ENCODE results near the gene RELN.

The RELN gene

GRCh38 chr7:103865442-103865841 is 124.0 kb downstream of the RELN start:
- WGBS, 2 experiments = 91% methylated on average over 4 to 5 of the region's 5 CpGs
- Histone ChIP-seq H3K4me3 (ENCODE audit: insufficient read depth, low read depth, low read length) (no peak overlapping the region), H3K4me1 (ENCODE audit: control insufficient read depth, insufficient read depth, low read length) (no peaks in the 10 kb centered on the region)

GRCh38 chr7:103862302-103863035 is 127.0 kb downstream of the RELN start:
- Histone ChIP-seq H3K9me3 (ENCODE audit: control insufficient read depth, low read length) (no peaks in the 10 kb centered on the region), H3K36me3 (ENCODE audit: control insufficient read depth, insufficient read depth, low read length) (no peaks in the 10 kb centered on the region), H3K4me3 (ENCODE audit: insufficient read depth, low read depth, low read length) (no peak overlapping the region), H3K27me3 (ENCODE audit: control insufficient read depth, insufficient read depth, low read length, poor library complexity, severe bottlenecking) (no peaks in the 10 kb centered on the region), H3K27ac (ENCODE audit: insufficient read depth, low read depth, low read length, poor library complexity, severe bottlenecking) (no peak overlapping the region), H3K4me1 (ENCODE audit: control insufficient read depth, insufficient read depth, low read length) (no peaks in the 10 kb centered on the region)
- 88 to 89% methylated on average over 4 of the region's 4 CpGs for WGBS, 2 experiments

More at GRCh38 chr7:103865442-103865841, 124.0 kb downstream of the RELN start:
- H3K27ac ChIP-seq (ENCODE audit: insufficient read depth, low read depth, low read length, poor library complexity, severe bottlenecking) = no peak overlapping the region
- H3K36me3 ChIP-seq (ENCODE audit: control insufficient read depth, insufficient read depth, low read length) = no peaks in the 10 kb centered on the region
- no peaks in the 10 kb centered on the region for H3K9me3 ChIP-seq (ENCODE audit: control insufficient read depth, low read length)
- H3K27me3 ChIP-seq (ENCODE audit: control insufficient read depth, insufficient read depth, low read length, poor library complexity, severe bottlenecking) = no peaks in the 10 kb centered on the region

- H3K4me3 ChIP-seq (ENCODE audit: insufficient read depth, low read depth, low read length) = no peak overlapping the region
- no peak overlapping the region for H3K27ac ChIP-seq (ENCODE audit: insufficient read depth, low read depth, low read length, poor library complexity, severe bottlenecking)
- WGBS, 2 experiments = 88 to 94% methylated on average over 3 of the region's 3 CpGs
- H3K36me3 ChIP-seq (ENCODE audit: control insufficient read depth, insufficient read depth, low read length) = no peaks in the 10 kb centered on the region
- no peaks in the 10 kb centered on the region for H3K9me3 ChIP-seq (ENCODE audit: control insufficient read depth, low read length)
- no peaks in the 10 kb centered on the region for H3K27me3 ChIP-seq (ENCODE audit: control insufficient read depth, insufficient read depth, low read length, poor library complexity, severe bottlenecking)
- no peaks in the 10 kb centered on the region for H3K4me1 ChIP-seq (ENCODE audit: control insufficient read depth, insufficient read depth, low read length)
Observed at GRCh38 chr7:103859709-103860108, 129.7 kb downstream of the RELN start.

- no peaks in the 10 kb centered on the region for H3K4me1 ChIP-seq (ENCODE audit: control insufficient read depth, insufficient read depth, low read length)
- no peaks in the 10 kb centered on the region for H3K27me3 ChIP-seq (ENCODE audit: control insufficient read depth, insufficient read depth, low read length, poor library complexity, severe bottlenecking)
- no peaks in the 10 kb centered on the region for H3K36me3 ChIP-seq (ENCODE audit: control insufficient read depth, insufficient read depth, low read length)
- no peak overlapping the region for H3K4me3 ChIP-seq (ENCODE audit: insufficient read depth, low read depth, low read length)
- no peaks in the 10 kb centered on the region for H3K9me3 ChIP-seq (ENCODE audit: control insufficient read depth, low read length)
- 62 to 69% methylated on average over 4 of the region's 4 CpGs for WGBS, 2 experiments
- H3K27ac ChIP-seq (ENCODE audit: insufficient read depth, low read depth, low read length, poor library complexity, severe bottlenecking) = no peak overlapping the region
Observed at GRCh38 chr7:103857435-103857834, 132.0 kb downstream of the RELN start.

GRCh38 chr7:103856929-103857328 is 132.5 kb downstream of the RELN start:
- Histone ChIP-seq H3K4me1 (ENCODE audit: control insufficient read depth, insufficient read depth, low read length) (no peaks in the 10 kb centered on the region), H3K9me3 (ENCODE audit: control insufficient read depth, low read length) (no peaks in the 10 kb centered on the region), H3K36me3 (ENCODE audit: control insufficient read depth, insufficient read depth, low read length) (no peaks in the 10 kb centered on the region), H3K27ac (ENCODE audit: insufficient read depth, low read depth, low read length, poor library complexity, severe bottlenecking) (no peak overlapping the region), H3K27me3 (ENCODE audit: control insufficient read depth, insufficient read depth, low read length, poor library complexity, severe bottlenecking) (no peaks in the 10 kb centered on the region), H3K4me3 (ENCODE audit: insufficient read depth, low read depth, low read length) (no peak overlapping the region)

GRCh38 chr7:103855671-103856070 is 133.8 kb downstream of the RELN start:
- no peaks in the 10 kb centered on the region for H3K36me3 ChIP-seq (ENCODE audit: control insufficient read depth, insufficient read depth, low read length)
- H3K9me3 ChIP-seq (ENCODE audit: control insufficient read depth, low read length) = no peaks in the 10 kb centered on the region
- no peaks in the 10 kb centered on the region for H3K4me1 ChIP-seq (ENCODE audit: control insufficient read depth, insufficient read depth, low read length)
- no peak overlapping the region for H3K4me3 ChIP-seq (ENCODE audit: insufficient read depth, low read depth, low read length)
- H3K27ac ChIP-seq (ENCODE audit: insufficient read depth, low read depth, low read length, poor library complexity, severe bottlenecking) = no peak overlapping the region
- no peaks in the 10 kb centered on the region for H3K27me3 ChIP-seq (ENCODE audit: control insufficient read depth, insufficient read depth, low read length, poor library complexity, severe bottlenecking)

- no peaks in the 10 kb centered on the region for H3K27me3 ChIP-seq (ENCODE audit: control insufficient read depth, insufficient read depth, low read length, poor library complexity, severe bottlenecking)
- H3K27ac ChIP-seq (ENCODE audit: insufficient read depth, low read depth, low read length, poor library complexity, severe bottlenecking) = no peak overlapping the region
- H3K4me1 ChIP-seq (ENCODE audit: control insufficient read depth, insufficient read depth, low read length) = no peaks in the 10 kb centered on the region
- H3K36me3 ChIP-seq (ENCODE audit: control insufficient read depth, insufficient read depth, low read length) = no peaks in the 10 kb centered on the region
- no peaks in the 10 kb centered on the region for H3K9me3 ChIP-seq (ENCODE audit: control insufficient read depth, low read length)
- WGBS, 2 experiments = 95 to 96% methylated on average over 3 of the region's 3 CpGs
- no peak overlapping the region for H3K4me3 ChIP-seq (ENCODE audit: insufficient read depth, low read depth, low read length)
Observed at GRCh38 chr7:103854611-103855010, 134.8 kb downstream of the RELN start.

GRCh38 chr7:103851357-103851756 is 138.1 kb downstream of the RELN start:
- Histone ChIP-seq H3K4me1 (ENCODE audit: control insufficient read depth, insufficient read depth, low read length) (no peaks in the 10 kb centered on the region), H3K4me3 (ENCODE audit: insufficient read depth, low read depth, low read length) (no peak overlapping the region), H3K36me3 (ENCODE audit: control insufficient read depth, insufficient read depth, low read length) (no peaks in the 10 kb centered on the region), H3K27me3 (ENCODE audit: control insufficient read depth, insufficient read depth, low read length, poor library complexity, severe bottlenecking) (no peaks in the 10 kb centered on the region), H3K27ac (ENCODE audit: insufficient read depth, low read depth, low read length, poor library complexity, severe bottlenecking) (no peak overlapping the region), H3K9me3 (ENCODE audit: control insufficient read depth, low read length) (no peaks in the 10 kb centered on the region)
- 70 to 74% methylated on average over 4 of the region's 4 CpGs for WGBS, 2 experiments

GRCh38 chr7:103843689-103844480 is 145.6 kb downstream of the RELN start:
- no peaks in the 10 kb centered on the region for H3K27me3 ChIP-seq (ENCODE audit: control insufficient read depth, insufficient read depth, low read length, poor library complexity, severe bottlenecking)
- no peaks in the 10 kb centered on the region for H3K4me1 ChIP-seq (ENCODE audit: control insufficient read depth, insufficient read depth, low read length)
- WGBS, 2 experiments = 86 to 87% methylated on average over 2 of the region's 2 CpGs
- H3K4me3 ChIP-seq (ENCODE audit: insufficient read depth, low read depth, low read length) = no peak overlapping the region
- H3K36me3 ChIP-seq (ENCODE audit: control insufficient read depth, insufficient read depth, low read length) = no peaks in the 10 kb centered on the region
- no peaks in the 10 kb centered on the region for H3K9me3 ChIP-seq (ENCODE audit: control insufficient read depth, low read length)
- no peak overlapping the region for H3K27ac ChIP-seq (ENCODE audit: insufficient read depth, low read depth, low read length, poor library complexity, severe bottlenecking)

GRCh38 chr7:103833401-103833800 is 156.1 kb downstream of the RELN start:
- no peaks in the 10 kb centered on the region for H3K4me1 ChIP-seq (ENCODE audit: control insufficient read depth, insufficient read depth, low read length)
- no peak overlapping the region for H3K27ac ChIP-seq (ENCODE audit: insufficient read depth, low read depth, low read length, poor library complexity, severe bottlenecking)
- H3K9me3 ChIP-seq (ENCODE audit: control insufficient read depth, low read length) = no peaks in the 10 kb centered on the region
- no peaks in the 10 kb centered on the region for H3K36me3 ChIP-seq (ENCODE audit: control insufficient read depth, insufficient read depth, low read length)
- H3K27me3 ChIP-seq (ENCODE audit: control insufficient read depth, insufficient read depth, low read length, poor library complexity, severe bottlenecking) = no peaks in the 10 kb centered on the region
- WGBS, 2 experiments = 88 to 94% methylated on average over 3 of the region's 3 CpGs
- no peak overlapping the region for H3K4me3 ChIP-seq (ENCODE audit: insufficient read depth, low read depth, low read length)
